ENCODE results near the gene HSD17B4.

DNA sequence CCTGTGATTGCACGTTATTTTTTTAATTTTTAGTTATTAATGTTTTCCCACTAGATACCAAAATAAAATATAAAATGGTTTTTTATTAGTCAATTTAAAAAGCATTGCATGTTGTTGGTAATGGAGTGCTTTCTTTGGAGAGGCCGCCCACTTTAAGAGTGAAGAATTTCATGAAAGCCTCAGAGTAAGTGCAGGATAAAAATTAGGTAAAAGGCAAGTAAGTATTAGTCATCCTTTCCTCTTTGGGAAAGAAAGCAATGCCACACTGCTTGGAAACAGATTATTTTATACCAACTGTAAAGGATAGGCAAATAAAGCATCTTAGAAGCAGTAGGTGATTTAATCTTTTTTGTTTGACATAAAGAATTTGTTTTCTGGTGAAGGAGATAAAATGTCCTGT is 62.9 kb downstream of the HSD17B4 start:
- TF ChIP-seq EZH2 (IDR thresholded peaks at IDR 0.05; ENCODE audit: borderline replicate concordance), result no peak
- TF ChIP-seq, protein P1, sequence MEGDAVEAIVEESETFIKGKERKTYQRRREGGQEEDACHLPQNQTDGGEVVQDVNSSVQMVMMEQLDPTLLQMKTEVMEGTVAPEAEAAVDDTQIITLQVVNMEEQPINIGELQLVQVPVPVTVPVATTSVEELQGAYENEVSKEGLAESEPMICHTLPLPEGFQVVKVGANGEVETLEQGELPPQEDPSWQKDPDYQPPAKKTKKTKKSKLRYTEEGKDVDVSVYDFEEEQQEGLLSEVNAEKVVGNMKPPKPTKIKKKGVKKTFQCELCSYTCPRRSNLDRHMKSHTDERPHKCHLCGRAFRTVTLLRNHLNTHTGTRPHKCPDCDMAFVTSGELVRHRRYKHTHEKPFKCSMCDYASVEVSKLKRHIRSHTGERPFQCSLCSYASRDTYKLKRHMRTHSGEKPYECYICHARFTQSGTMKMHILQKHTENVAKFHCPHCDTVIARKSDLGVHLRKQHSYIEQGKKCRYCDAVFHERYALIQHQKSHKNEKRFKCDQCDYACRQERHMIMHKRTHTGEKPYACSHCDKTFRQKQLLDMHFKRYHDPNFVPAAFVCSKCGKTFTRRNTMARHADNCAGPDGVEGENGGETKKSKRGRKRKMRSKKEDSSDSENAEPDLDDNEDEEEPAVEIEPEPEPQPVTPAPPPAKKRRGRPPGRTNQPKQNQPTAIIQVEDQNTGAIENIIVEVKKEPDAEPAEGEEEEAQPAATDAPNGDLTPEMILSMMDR (IDR thresholded peaks at IDR 0.05; ENCODE audit: poor library complexity), result no peak

All from hepatocyte (in vitro differentiated cells).